ENCODE measurements around the gene BMP2K.

DNA sequence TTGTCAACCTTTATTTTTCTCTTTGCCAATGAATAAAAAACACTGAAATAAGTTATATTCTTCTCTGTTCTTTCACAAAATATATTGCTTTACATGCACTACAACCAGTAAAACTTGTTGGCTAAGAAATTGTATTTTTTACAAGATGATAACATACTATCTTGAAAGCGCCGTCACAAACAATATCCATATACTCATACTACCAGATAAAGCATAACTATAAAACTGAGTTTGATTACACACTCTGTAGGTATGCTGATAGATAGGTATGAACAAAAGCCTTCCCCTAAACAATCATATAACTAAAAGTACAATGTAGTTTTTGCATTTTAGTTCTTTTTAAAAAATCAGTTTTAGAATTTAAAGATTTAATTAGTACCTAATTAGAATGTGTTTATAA is 13.6 kb upstream of the BMP2K start:
- TF ChIP-seq, protein P1, sequence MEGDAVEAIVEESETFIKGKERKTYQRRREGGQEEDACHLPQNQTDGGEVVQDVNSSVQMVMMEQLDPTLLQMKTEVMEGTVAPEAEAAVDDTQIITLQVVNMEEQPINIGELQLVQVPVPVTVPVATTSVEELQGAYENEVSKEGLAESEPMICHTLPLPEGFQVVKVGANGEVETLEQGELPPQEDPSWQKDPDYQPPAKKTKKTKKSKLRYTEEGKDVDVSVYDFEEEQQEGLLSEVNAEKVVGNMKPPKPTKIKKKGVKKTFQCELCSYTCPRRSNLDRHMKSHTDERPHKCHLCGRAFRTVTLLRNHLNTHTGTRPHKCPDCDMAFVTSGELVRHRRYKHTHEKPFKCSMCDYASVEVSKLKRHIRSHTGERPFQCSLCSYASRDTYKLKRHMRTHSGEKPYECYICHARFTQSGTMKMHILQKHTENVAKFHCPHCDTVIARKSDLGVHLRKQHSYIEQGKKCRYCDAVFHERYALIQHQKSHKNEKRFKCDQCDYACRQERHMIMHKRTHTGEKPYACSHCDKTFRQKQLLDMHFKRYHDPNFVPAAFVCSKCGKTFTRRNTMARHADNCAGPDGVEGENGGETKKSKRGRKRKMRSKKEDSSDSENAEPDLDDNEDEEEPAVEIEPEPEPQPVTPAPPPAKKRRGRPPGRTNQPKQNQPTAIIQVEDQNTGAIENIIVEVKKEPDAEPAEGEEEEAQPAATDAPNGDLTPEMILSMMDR (IDR thresholded peaks at IDR 0.05; ENCODE audit: low read depth, low read length, poor library complexity, severe bottlenecking) = no peak
- TF ChIP-seq EZH2phosphoT487 (IDR thresholded peaks at IDR 0.05; ENCODE audit: borderline replicate concordance, low read length) = no peak

Measured in DOHH2 (cell line).